ENCODE measurements around the gene STRAP. TPM values are rescaled to one million over a fixed set of nuclear protein-coding genes. Genes with fewer than 3 reads are reported as not detected.

The STRAP gene
- total and polyA plus RNA-seq, 2 of the 13 experiments (the other 11 are each of a cell fraction or from before 2014, with no cell fraction given): 66.9 to 118 TPM

DNA sequence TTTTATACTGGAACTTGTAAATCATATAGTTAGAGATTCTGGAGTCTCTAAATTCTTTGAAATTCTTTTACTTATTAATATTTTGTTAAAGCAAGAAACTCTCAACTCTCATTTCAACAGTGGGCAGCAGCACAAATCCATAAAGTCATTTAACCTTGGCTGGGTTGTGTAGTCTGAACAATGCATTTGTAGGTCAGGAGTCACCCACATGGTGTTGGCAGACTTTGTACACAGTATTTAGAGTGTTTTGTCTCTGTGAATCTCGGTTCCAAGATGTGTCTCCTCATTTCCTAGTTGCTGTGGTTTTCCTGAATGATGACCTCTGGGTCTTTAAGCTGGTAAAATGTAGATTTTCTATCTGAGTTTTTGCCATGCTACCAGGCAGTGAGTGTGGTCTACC, 20.8 kb upstream of the STRAP start (continued):
- TF ChIP-seq, protein P1, sequence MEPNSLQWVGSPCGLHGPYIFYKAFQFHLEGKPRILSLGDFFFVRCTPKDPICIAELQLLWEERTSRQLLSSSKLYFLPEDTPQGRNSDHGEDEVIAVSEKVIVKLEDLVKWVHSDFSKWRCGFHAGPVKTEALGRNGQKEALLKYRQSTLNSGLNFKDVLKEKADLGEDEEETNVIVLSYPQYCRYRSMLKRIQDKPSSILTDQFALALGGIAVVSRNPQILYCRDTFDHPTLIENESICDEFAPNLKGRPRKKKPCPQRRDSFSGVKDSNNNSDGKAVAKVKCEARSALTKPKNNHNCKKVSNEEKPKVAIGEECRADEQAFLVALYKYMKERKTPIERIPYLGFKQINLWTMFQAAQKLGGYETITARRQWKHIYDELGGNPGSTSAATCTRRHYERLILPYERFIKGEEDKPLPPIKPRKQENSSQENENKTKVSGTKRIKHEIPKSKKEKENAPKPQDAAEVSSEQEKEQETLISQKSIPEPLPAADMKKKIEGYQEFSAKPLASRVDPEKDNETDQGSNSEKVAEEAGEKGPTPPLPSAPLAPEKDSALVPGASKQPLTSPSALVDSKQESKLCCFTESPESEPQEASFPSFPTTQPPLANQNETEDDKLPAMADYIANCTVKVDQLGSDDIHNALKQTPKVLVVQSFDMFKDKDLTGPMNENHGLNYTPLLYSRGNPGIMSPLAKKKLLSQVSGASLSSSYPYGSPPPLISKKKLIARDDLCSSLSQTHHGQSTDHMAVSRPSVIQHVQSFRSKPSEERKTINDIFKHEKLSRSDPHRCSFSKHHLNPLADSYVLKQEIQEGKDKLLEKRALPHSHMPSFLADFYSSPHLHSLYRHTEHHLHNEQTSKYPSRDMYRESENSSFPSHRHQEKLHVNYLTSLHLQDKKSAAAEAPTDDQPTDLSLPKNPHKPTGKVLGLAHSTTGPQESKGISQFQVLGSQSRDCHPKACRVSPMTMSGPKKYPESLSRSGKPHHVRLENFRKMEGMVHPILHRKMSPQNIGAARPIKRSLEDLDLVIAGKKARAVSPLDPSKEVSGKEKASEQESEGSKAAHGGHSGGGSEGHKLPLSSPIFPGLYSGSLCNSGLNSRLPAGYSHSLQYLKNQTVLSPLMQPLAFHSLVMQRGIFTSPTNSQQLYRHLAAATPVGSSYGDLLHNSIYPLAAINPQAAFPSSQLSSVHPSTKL (CRISPR knock-in tag; IDR thresholded peaks at IDR 0.05): peak; percentile 49; the same call in 1 of the 2 replicates
- TF ChIP-seq SALL1 (CRISPR knock-in tag; IDR thresholded peaks at IDR 0.05) (no peak), RAD51 (IDR thresholded peaks at IDR 0.05; ENCODE audit: borderline replicate concordance) (no peak), ZNF83 (CRISPR knock-in tag; IDR thresholded peaks at IDR 0.05; ENCODE audit: borderline replicate concordance) (no peak), NONO (IDR thresholded peaks at IDR 0.05) (no peak), NONO (CRISPR knock-in tag; conservative IDR thresholded peaks at IDR 0.05) (no peak), SOX13 (IDR thresholded peaks at IDR 0.05) (no peak), SOX13 (CRISPR knock-in tag; conservative IDR thresholded peaks at IDR 0.05 in 1 of 2, IDR thresholded peaks at IDR 0.05 in 1 of 2) (peak in 1 of 2 experiments; percentile 56; a peak in 1 of 4 replicates), HNF4A (CRISPR knock-in tag; IDR thresholded peaks at IDR 0.05) (0 out of 2 replicates have a peak, but pooled peaks have one; percentile 13), PPARG (CRISPR knock-in tag; conservative IDR thresholded peaks at IDR 0.05) (peak; percentile 80), SKI (IDR thresholded peaks at IDR 0.05; ENCODE audit: partially characterized antibody) (peak; percentile 49), RFX1 (IDR thresholded peaks at IDR 0.05) (no peak)
- TF ChIP-seq, protein P2, sequence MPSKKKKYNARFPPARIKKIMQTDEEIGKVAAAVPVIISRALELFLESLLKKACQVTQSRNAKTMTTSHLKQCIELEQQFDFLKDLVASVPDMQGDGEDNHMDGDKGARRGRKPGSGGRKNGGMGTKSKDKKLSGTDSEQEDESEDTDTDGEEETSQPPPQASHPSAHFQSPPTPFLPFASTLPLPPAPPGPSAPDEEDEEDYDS (CRISPR knock-in tag; IDR thresholded peaks at IDR 0.05): no peak
- TF ChIP-seq, protein P3, sequence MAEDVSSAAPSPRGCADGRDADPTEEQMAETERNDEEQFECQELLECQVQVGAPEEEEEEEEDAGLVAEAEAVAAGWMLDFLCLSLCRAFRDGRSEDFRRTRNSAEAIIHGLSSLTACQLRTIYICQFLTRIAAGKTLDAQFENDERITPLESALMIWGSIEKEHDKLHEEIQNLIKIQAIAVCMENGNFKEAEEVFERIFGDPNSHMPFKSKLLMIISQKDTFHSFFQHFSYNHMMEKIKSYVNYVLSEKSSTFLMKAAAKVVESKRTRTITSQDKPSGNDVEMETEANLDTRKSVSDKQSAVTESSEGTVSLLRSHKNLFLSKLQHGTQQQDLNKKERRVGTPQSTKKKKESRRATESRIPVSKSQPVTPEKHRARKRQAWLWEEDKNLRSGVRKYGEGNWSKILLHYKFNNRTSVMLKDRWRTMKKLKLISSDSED (CRISPR knock-in tag; IDR thresholded peaks at IDR 0.05): no peak

Data from HepG2 (cell line).